ENCODE results near the gene CYP2W1. TPM values are rescaled to one million over a fixed set of nuclear protein-coding genes. Genes with fewer than 3 reads are reported as not detected.

Gene CYP2W1
- total and polyA plus RNA-seq, 5 experiments from 2014 or later: not detected

DNA sequence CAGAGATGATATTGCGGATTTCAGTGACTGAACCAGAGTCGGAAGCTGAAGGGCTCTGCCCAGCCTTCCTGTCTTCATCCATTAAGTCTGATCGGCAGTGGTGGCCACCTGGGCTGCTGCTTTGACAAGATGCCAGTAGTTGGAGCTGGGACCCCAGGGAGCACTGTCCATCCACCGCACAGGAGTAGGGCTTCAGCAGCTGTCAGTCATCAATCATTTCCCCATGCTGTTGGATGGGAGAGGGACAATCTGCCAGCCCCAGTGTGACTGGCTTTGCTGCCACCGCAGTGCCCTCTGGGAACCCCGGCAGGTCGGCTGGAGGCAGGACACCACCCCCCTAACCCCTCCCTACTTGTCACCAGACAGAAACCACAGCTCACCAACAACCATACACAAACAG lies 38.4 kb downstream of the CYP2W1 start:
- POLR2A ChIA-PET: no interaction called here

DNA sequence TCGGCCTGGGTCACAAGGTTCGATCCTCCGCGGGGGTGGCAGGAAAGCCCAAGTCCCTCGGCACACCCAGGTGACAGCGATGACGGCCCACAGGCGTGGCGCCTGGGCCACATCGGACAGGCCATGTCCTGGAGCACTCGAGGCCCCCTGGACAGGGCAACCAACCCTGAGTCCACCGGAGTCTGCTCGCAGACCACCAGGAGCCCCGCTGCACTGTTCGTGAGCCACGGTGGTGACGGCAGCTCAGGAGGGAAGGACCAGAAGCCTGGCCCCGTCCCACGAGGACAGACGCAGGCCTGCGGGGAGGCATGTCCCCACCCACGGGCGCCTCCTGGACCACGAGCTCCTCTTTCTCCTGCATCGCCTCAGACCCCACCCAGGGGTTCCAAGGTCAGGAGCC lies 39.0 kb downstream of the CYP2W1 start:
- H3K27me3 Mint-ChIP-seq: no peaks in the 10 kb centered on the region
- ATAC-seq (no peak), DNase-seq (peak in 1 of 10 donors; percentile 51)
- POLR2A ChIA-PET: interaction anchor here (0.5 kb wide), 1 partner anchor 11 kb away, joined by 4 read pairs; no protein-coding TSS in a partner anchor
- peaks cover 0 to 25% (median 0%) of the 10 kb centered on the region in 9 donors for H3K9me3 Mint-ChIP-seq
- peaks cover 10 to 44% (median 32%) of the 10 kb centered on the region in 4 donors for H3K4me1 Mint-ChIP-seq
- H3K4me3 Mint-ChIP-seq: no peak overlapping the region
- peaks cover 5 to 29% (median 16%) of the 10 kb centered on the region in 3 donors for H3K36me3 Mint-ChIP-seq
- H3K27ac Mint-ChIP-seq: no peak overlapping the region

More for the DNA sequence above, 38.4 kb downstream of the CYP2W1 start:
- ATAC-seq (no peak), DNase-seq (peak in 1 of 10 donors; percentile 54)
- H3K9me3 Mint-ChIP-seq: peaks cover 0 to 25% (median 0%) of the 10 kb centered on the region in 9 donors
- peaks cover 5 to 26% (median 16%) of the 10 kb centered on the region in 3 donors for H3K36me3 Mint-ChIP-seq
- H3K27ac Mint-ChIP-seq: peak overlapping the region in 2 of 10 donors; percentile 43 to 57
- H3K4me1 Mint-ChIP-seq: peaks cover 8 to 38% (median 29%) of the 10 kb centered on the region in 4 donors
- H3K4me3 Mint-ChIP-seq: peak overlapping the region in 1 of 10 donors; percentile 7
- no peaks in the 10 kb centered on the region for H3K27me3 Mint-ChIP-seq

- POLR2A ChIA-PET: interaction anchor here (0.6 kb wide), 1 partner anchor 12 kb away, joined by 4 read pairs; no protein-coding TSS in a partner anchor
- Mint-ChIP-seq H3K4me1 (peaks cover 11 to 48% (median 34%) of the 10 kb centered on the region in 4 donors), H3K27ac (no peak overlapping the region), H3K9me3 (peaks cover 0 to 25% (median 0%) of the 10 kb centered on the region in 9 donors), H3K36me3 (peaks cover 5 to 30% (median 16%) of the 10 kb centered on the region in 3 donors), H3K4me3 (no peak overlapping the region), H3K27me3 (no peaks in the 10 kb centered on the region)
- DNase-seq (no peak), ATAC-seq (no peak)
Observed at GRCh38 chr7:1022356-1022755, 39.4 kb downstream of the CYP2W1 start.

DNA sequence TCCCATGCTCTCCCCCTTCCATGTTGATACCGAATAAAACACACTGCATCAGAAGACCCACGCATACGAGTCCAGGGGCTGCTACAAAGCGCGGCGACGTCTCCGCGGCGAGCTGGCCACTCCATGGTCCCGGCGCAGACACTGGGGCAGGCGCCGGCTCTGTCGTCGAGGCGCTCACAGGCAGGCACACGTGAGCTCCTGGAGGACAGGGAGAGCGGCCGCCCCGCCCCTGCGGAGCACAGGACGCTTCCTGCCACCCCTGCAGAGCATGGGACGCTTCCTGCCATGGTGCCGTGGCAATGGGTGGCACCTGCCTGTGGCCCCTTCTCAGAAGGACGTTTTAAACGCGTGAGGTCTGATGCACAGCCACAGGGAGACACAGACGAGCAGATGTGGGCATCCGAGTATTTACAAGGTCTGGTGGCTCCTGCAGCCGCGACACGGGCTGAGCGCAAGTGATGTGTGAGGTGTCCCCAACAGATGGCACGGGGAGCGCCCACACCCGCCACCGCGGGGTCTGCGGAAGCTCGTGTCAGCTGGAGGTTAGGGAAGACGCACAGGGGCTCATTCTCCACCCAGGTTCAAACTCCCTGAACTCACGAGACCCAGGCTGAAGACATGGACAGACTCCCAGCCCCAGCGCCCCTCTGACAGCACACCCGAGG lies 40.0 kb downstream of the CYP2W1 start:
- peak in 1 of 2 donors; percentile 7 for ATAC-seq
- POLR2A ChIA-PET: interaction anchor here (0.6 kb wide), 1 partner anchor 12 kb away, joined by 4 read pairs; no protein-coding TSS in a partner anchor
- H3K4me1 Mint-ChIP-seq: peaks cover 12 to 49% (median 35%) of the 10 kb centered on the region in 4 donors
- H3K27me3 Mint-ChIP-seq: no peaks in the 10 kb centered on the region
- H3K9me3 Mint-ChIP-seq: peaks cover 0 to 25% (median 0%) of the 10 kb centered on the region in 9 donors
- H3K4me3 Mint-ChIP-seq: peak overlapping the region in 1 of 10 donors; percentile 55
- DNase-seq: peak in 2 of 10 donors; percentile 29 to 60
- H3K36me3 Mint-ChIP-seq: peaks cover 5 to 31% (median 16%) of the 10 kb centered on the region in 3 donors
- H3K27ac Mint-ChIP-seq: peak overlapping the region in 2 of 10 donors; percentile 21 to 76

GRCh38 chr7:1024331-1024841 lies 41.4 kb downstream of the CYP2W1 start:
- ATAC-seq (peak in 1 of 2 donors; percentile 4), DNase-seq (peak in 2 of 10 donors; percentile 26 to 71)
- Mint-ChIP-seq H3K27me3 (no peaks in the 10 kb centered on the region), H3K9me3 (peaks cover 0 to 25% (median 0%) of the 10 kb centered on the region in 9 donors), H3K4me3 (peak overlapping the region in 2 of 10 donors; percentile 38 to 61), H3K27ac (peak overlapping the region in 6 of 10 donors; percentile 41 to 76 (median 55)), H3K4me1 (peaks cover 10 to 48% (median 32%) of the 10 kb centered on the region in 4 donors), H3K36me3 (peaks cover 5 to 25% (median 16%) of the 10 kb centered on the region in 3 donors)
- POLR2A ChIA-PET: interaction anchor here (1.2 kb wide), 1 partner anchor 10 kb away, joined by 3 read pairs; no protein-coding TSS in a partner anchor

GRCh38 chr7:1024876-1025742 lies 42.1 kb downstream of the CYP2W1 start:
- Mint-ChIP-seq H3K27me3 (no peaks in the 10 kb centered on the region), H3K27ac (peak overlapping the region in 3 of 10 donors; percentile 15 to 41 (median 33)), H3K4me3 (peak overlapping the region in 3 of 10 donors; percentile 22 to 54 (median 24)), H3K9me3 (peaks cover 0 to 25% (median 0%) of the 10 kb centered on the region in 9 donors), H3K4me1 (peaks cover 12 to 53% (median 38%) of the 10 kb centered on the region in 4 donors), H3K36me3 (peaks cover 5 to 25% (median 16%) of the 10 kb centered on the region in 3 donors)
- no peak for ATAC-seq
- POLR2A ChIA-PET: interaction anchor here (1.2 to 4.9 kb wide), 2 partner anchors 9 to 30 kb away, joined by 3 to 26 read pairs; no protein-coding TSS in a partner anchor
- peak in 1 of 10 donors; percentile 51 for DNase-seq

- POLR2A ChIA-PET: interaction anchor here (1.8 to 5.5 kb wide), 3 partner anchors 18 to 33 kb away, joined by 4 to 35 read pairs (median 26); partner anchors contain the start of gene GPR146
- Mint-ChIP-seq H3K36me3 (peaks cover 5 to 25% (median 16%) of the 10 kb centered on the region in 3 donors), H3K27me3 (peaks cover 0 to under 1% (median 0%) of the 10 kb centered on the region in 5 donors), H3K4me3 (peak overlapping the region in 8 of 10 donors; percentile 66 to 89 (median 78)), H3K9me3 (peaks cover 0 to 23% (median 0%) of the 10 kb centered on the region in 9 donors), H3K27ac (peak overlapping the region in 5 of 10 donors; percentile 10 to 91 (median 75)), H3K4me1 (peaks cover 13 to 59% (median 43%) of the 10 kb centered on the region in 4 donors)
- DNase-seq: peak in 1 of 10 donors; percentile 58
- no peak for ATAC-seq
Observed at GRCh38 chr7:1025743-1026581, 43.0 kb downstream of the CYP2W1 start.

DNA sequence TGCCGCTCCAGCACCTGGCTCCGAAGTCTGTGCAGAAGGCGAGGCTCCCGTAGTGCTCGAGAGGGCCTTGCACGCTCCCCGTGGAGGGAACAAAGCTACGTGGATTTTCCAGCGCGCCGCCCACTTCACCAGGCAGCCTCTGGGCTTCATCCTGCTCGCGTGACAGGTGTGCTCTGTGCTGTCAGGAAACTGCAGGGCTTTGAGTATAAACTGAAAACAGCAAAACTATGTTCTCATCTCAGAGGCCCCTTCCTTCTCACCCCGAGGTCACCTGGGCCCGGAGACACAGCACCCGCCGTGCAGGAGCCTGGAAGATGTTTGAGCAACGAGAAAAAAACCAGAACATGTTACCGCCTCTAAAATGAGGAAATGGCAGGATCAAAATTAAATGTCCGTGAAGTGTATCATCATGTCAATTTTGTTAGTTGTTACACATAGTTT lies 43.8 kb downstream of the CYP2W1 start:
- Mint-ChIP-seq H3K4me3 (peak overlapping the region; percentile 66 to 89 (median 76)), H3K4me1 (peaks cover 14 to 62% (median 42%) of the 10 kb centered on the region in 4 donors), H3K36me3 (peaks cover 0 to 19% (median 10%) of the 10 kb centered on the region in 3 donors), H3K27ac (peak overlapping the region in 9 of 10 donors; percentile 29 to 91 (median 69)), H3K9me3 (peaks cover 0 to 16% (median 0%) of the 10 kb centered on the region in 9 donors), H3K27me3 (peaks cover 0 to 2% (median 0%) of the 10 kb centered on the region in 5 donors)
- no peak for ATAC-seq
- POLR2A ChIA-PET: interaction anchor here (1.8 to 5.5 kb wide), 3 partner anchors 18 to 34 kb away, joined by 4 to 35 read pairs (median 26); partner anchors contain the start of gene GPR146
- DNase-seq: peak in 1 of 10 donors; percentile 22

DNA sequence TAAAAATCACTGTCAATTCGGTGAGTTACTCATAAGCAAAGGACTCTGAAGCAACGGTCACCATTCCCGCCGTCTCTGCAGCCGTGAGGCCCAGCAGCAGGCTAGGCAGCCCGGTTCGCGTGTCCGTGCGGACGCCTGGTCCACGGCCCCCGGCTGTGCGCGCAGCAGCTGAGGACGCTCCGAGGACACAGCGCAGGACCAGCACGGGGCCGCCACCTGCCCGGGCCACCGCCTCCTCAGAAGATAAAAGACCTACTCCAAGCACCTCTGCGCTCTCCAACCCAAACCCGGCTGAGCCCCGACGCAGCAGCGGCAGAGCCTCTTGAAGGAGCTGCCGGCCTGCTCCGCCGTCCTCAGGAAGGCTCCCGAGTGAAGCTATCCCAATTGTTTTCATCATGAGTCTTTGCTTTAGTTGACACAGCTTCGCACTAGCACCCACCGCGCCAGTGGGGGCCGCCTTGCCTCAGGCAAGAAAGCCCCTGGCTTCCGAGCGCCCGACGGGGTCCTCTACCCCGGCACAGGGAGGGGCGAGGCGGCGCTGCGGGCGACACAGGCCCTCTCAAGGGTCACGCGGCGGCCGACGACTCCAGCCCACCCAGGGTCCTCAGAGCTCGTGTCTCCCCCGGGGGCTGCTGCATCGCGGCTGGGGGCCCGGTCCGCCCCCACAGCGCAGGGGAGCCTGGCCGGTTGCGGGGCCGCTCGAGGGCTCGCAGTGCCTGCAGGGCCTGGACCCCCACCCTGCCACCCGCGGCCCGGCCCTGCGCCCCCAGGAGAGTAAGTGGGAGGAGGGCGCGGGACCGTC lies 44.5 kb downstream of the CYP2W1 start:
- Mint-ChIP-seq H3K4me3 (peak overlapping the region; percentile 69 to 89 (median 76)), H3K9me3 (peaks cover 0 to 10% (median 0%) of the 10 kb centered on the region in 9 donors), H3K4me1 (peaks cover 14 to 61% (median 44%) of the 10 kb centered on the region in 4 donors), H3K36me3 (peaks cover 0 to 18% (median 6%) of the 10 kb centered on the region in 3 donors), H3K27me3 (peaks cover 0 to 2% (median 0%) of the 10 kb centered on the region in 5 donors), H3K27ac (peak overlapping the region; percentile 58 to 91 (median 76))
- DNase-seq (peak in 3 of 10 donors; percentile 31 to 61 (median 32)), ATAC-seq (peak in 1 of 2 donors; percentile 8)
- POLR2A ChIA-PET: interaction anchor here (0.7 to 5.5 kb wide), 6 partner anchors 9 to 34 kb away, joined by 3 to 35 read pairs (median 4); partner anchors contain the start of gene GPR146
